ENCODE measurements around the gene ST7L. TPM values are rescaled to one million over a fixed set of nuclear protein-coding genes. Genes with fewer than 3 reads are reported as not detected.

The ST7L gene
- total RNA-seq, 1 experiment from 2014 or later, result 17.5 TPM

GRCh38 chr1:112509660-112510178 is 109.2 kb downstream of the ST7L start:
- Histone ChIP-seq H3K4me3 (ENCODE audit: low read length) (no peak overlapping the region), H3K4me1 (ENCODE audit: insufficient read depth, low read length) (peaks cover 7% of the 10 kb centered on the region; the same call in 1 of the 2 replicates), H3K36me3 (ENCODE audit: low read depth, low read length) (no peaks in the 10 kb centered on the region), H3K79me2 (ENCODE audit: low read length) (no peaks in the 10 kb centered on the region), H3K9me2 (replicated peaks; ENCODE audit: low read length) (no peaks in the 10 kb centered on the region), H4K20me1 (ENCODE audit: low read length) (no peaks in the 10 kb centered on the region), H3K4me2 (ENCODE audit: low read length) (no peak overlapping the region), H3K27me3 (ENCODE audit: low read length) (no peaks in the 10 kb centered on the region), H3K9ac (ENCODE audit: low read length) (no peak overlapping the region), H3K9me3 (ENCODE audit: low read length) (no peaks in the 10 kb centered on the region), H3F3A (ENCODE audit: low read length, unreplicated experiment) (no peaks in the 10 kb centered on the region), H2AFZ (ENCODE audit: low read length) (no peak overlapping the region), H3K27ac (ENCODE audit: low read length) (no peak overlapping the region)
- no peak for DNase-seq
- no TSS peak for BruUV-seq (replicated peaks)
- intact Hi-C loops (cut with micrococcal nuclease), result no loop called here
- ChIA-PET POLR2A (ENCODE audit: unreplicated experiment) (no interaction called here), CTCF (no interaction called here)
- TF ChIP-seq EZH2phosphoT487 (IDR thresholded peaks at IDR 0.05; ENCODE audit: borderline replicate concordance, low read length), result no peak
- ATAC-seq, result no peak

- intact Hi-C loops (cut with micrococcal nuclease), result no loop called here
Measured at GRCh38 chr1:112509005-112509659, 109.8 kb downstream of the ST7L start.

GRCh38 chr1:112508278-112509004 is 110.5 kb downstream of the ST7L start, which contains the start of gene WNT2B:
Gene WNT2B (plus strand): TSS chr1:112508965. CDS start chr1:112509263, 298 bp downstream.
- H3K4me1 ChIP-seq (ENCODE audit: insufficient read depth, low read length), result peaks cover 7% of the 10 kb centered on the region; the same call in 1 of the 2 replicates
- ATAC-seq, result peak; percentile 68
- no peaks in the 10 kb centered on the region for H4K20me1 ChIP-seq (ENCODE audit: low read length)
- no TSS peak for BruUV-seq (replicated peaks)
- intact Hi-C loops (cut with micrococcal nuclease), result no loop called here
- DNase-seq, result no peak
- no peaks in the 10 kb centered on the region for H3K9me3 ChIP-seq (ENCODE audit: low read length)
- H3K9me2 ChIP-seq (replicated peaks; ENCODE audit: low read length), result no peaks in the 10 kb centered on the region
- H3K27me3 ChIP-seq (ENCODE audit: low read length), result no peaks in the 10 kb centered on the region
- H3K79me2 ChIP-seq (ENCODE audit: low read length), result no peaks in the 10 kb centered on the region
- CTCF ChIA-PET, result no interaction called here
- POLR2A ChIA-PET (ENCODE audit: unreplicated experiment), result no interaction called here
- H3K9ac ChIP-seq (ENCODE audit: low read length), result no peak within 1 kb of the TSS
- H3K4me2 ChIP-seq (ENCODE audit: low read length), result peak within 1 kb of the TSS; percentile 98
- H3K27ac ChIP-seq (ENCODE audit: low read length), result no peak within 1 kb of the TSS
- TF ChIP-seq EZH2phosphoT487 (IDR thresholded peaks at IDR 0.05; ENCODE audit: borderline replicate concordance, low read length), result no peak
- H2AFZ ChIP-seq (ENCODE audit: low read length), result peak within 1 kb of the TSS; percentile 95
- H3K36me3 ChIP-seq (ENCODE audit: low read depth, low read length), result no peaks in the 10 kb centered on the region
- peak within 1 kb of the TSS; percentile 72 for H3K4me3 ChIP-seq (ENCODE audit: low read length)
- no peaks in the 10 kb centered on the region for H3F3A ChIP-seq (ENCODE audit: low read length, unreplicated experiment)

More at GRCh38 chr1:112509005-112509659, 109.8 kb downstream of the ST7L start:
- H2AFZ ChIP-seq (ENCODE audit: low read length), result peak overlapping the region; percentile 95; the same call in 1 of the 2 replicates
- no TSS peak for BruUV-seq (replicated peaks)
- no peaks in the 10 kb centered on the region for H3K36me3 ChIP-seq (ENCODE audit: low read depth, low read length)
- no peaks in the 10 kb centered on the region for H3K27me3 ChIP-seq (ENCODE audit: low read length)
- no peaks in the 10 kb centered on the region for H3K9me3 ChIP-seq (ENCODE audit: low read length)
- H3F3A ChIP-seq (ENCODE audit: low read length, unreplicated experiment), result no peaks in the 10 kb centered on the region
- ATAC-seq (no peak), DNase-seq (no peak)
- H3K4me2 ChIP-seq (ENCODE audit: low read length), result peak overlapping the region; percentile 98
- H3K4me1 ChIP-seq (ENCODE audit: insufficient read depth, low read length), result peaks cover 7% of the 10 kb centered on the region; the same call in 1 of the 2 replicates
- POLR2A ChIA-PET (ENCODE audit: unreplicated experiment), result no interaction called here
- peak overlapping the region; percentile 72; the same call in 1 of the 2 replicates for H3K4me3 ChIP-seq (ENCODE audit: low read length)
- H4K20me1 ChIP-seq (ENCODE audit: low read length), result no peaks in the 10 kb centered on the region
- CTCF ChIA-PET, result no interaction called here
- TF ChIP-seq, protein P1, sequence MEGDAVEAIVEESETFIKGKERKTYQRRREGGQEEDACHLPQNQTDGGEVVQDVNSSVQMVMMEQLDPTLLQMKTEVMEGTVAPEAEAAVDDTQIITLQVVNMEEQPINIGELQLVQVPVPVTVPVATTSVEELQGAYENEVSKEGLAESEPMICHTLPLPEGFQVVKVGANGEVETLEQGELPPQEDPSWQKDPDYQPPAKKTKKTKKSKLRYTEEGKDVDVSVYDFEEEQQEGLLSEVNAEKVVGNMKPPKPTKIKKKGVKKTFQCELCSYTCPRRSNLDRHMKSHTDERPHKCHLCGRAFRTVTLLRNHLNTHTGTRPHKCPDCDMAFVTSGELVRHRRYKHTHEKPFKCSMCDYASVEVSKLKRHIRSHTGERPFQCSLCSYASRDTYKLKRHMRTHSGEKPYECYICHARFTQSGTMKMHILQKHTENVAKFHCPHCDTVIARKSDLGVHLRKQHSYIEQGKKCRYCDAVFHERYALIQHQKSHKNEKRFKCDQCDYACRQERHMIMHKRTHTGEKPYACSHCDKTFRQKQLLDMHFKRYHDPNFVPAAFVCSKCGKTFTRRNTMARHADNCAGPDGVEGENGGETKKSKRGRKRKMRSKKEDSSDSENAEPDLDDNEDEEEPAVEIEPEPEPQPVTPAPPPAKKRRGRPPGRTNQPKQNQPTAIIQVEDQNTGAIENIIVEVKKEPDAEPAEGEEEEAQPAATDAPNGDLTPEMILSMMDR (conservative IDR thresholded peaks at IDR 0.05; ENCODE audit: low read depth, low read length), result no peak
- TF ChIP-seq EZH2 (IDR thresholded peaks at IDR 0.05; ENCODE audit: low read length, unreplicated experiment) (no peak), EZH2phosphoT487 (IDR thresholded peaks at IDR 0.05; ENCODE audit: borderline replicate concordance, low read length) (no peak)
- H3K9me2 ChIP-seq (replicated peaks; ENCODE audit: low read length), result no peaks in the 10 kb centered on the region
- H3K27ac ChIP-seq (ENCODE audit: low read length), result no peak overlapping the region
- no peaks in the 10 kb centered on the region for H3K79me2 ChIP-seq (ENCODE audit: low read length)
- H3K9ac ChIP-seq (ENCODE audit: low read length), result no peak overlapping the region

All from PC-3 (cell line).